Measurements from ENCODE around the gene RIPOR1.

The RIPOR1 gene

GRCh38 chr16:67537270-67537635 lies 8.6 kb downstream of the RIPOR1 start:
- Histone ChIP-seq H3K36me3 (ENCODE audit: low read length) (no peaks in the 10 kb centered on the region), H3F3A (ENCODE audit: insufficient read depth) (peaks cover 5% of the 10 kb centered on the region; the same call in 1 of the 2 replicates), H3K9ac (ENCODE audit: low read length) (peak overlapping the region; percentile 60), H3K9me3 (ENCODE audit: insufficient read depth, low read length) (no peaks in the 10 kb centered on the region), H3K27me3 (ENCODE audit: low read length) (no peaks in the 10 kb centered on the region), H3K27ac (ENCODE audit: low read depth, low read length) (no peak overlapping the region), H3K4me2 (ENCODE audit: low read depth, low read length, poor library complexity, severe bottlenecking) (peak overlapping the region; percentile 79), H3K79me2 (ENCODE audit: insufficient read depth, low read length) (no peaks in the 10 kb centered on the region), H2AFZ (ENCODE audit: low read depth, low read length, severe bottlenecking) (peak overlapping the region; percentile 77), H3K9me2 (replicated peaks; ENCODE audit: insufficient read depth, low read length) (no peaks in the 10 kb centered on the region), H4K20me1 (ENCODE audit: low read depth, low read length) (no peaks in the 10 kb centered on the region), H3K4me3 (ENCODE audit: insufficient read depth, low read length, poor library complexity, severe bottlenecking) (peak overlapping the region; percentile 61)
- TF ChIP-seq, protein P1, sequence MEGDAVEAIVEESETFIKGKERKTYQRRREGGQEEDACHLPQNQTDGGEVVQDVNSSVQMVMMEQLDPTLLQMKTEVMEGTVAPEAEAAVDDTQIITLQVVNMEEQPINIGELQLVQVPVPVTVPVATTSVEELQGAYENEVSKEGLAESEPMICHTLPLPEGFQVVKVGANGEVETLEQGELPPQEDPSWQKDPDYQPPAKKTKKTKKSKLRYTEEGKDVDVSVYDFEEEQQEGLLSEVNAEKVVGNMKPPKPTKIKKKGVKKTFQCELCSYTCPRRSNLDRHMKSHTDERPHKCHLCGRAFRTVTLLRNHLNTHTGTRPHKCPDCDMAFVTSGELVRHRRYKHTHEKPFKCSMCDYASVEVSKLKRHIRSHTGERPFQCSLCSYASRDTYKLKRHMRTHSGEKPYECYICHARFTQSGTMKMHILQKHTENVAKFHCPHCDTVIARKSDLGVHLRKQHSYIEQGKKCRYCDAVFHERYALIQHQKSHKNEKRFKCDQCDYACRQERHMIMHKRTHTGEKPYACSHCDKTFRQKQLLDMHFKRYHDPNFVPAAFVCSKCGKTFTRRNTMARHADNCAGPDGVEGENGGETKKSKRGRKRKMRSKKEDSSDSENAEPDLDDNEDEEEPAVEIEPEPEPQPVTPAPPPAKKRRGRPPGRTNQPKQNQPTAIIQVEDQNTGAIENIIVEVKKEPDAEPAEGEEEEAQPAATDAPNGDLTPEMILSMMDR (IDR thresholded peaks at IDR 0.05; ENCODE audit: insufficient read depth, low read length, poor library complexity, severe bottlenecking) = no peak
- TF ChIP-seq EZH2phosphoT487 (conservative IDR thresholded peaks at IDR 0.05; ENCODE audit: low read length) = no peak

DNA sequence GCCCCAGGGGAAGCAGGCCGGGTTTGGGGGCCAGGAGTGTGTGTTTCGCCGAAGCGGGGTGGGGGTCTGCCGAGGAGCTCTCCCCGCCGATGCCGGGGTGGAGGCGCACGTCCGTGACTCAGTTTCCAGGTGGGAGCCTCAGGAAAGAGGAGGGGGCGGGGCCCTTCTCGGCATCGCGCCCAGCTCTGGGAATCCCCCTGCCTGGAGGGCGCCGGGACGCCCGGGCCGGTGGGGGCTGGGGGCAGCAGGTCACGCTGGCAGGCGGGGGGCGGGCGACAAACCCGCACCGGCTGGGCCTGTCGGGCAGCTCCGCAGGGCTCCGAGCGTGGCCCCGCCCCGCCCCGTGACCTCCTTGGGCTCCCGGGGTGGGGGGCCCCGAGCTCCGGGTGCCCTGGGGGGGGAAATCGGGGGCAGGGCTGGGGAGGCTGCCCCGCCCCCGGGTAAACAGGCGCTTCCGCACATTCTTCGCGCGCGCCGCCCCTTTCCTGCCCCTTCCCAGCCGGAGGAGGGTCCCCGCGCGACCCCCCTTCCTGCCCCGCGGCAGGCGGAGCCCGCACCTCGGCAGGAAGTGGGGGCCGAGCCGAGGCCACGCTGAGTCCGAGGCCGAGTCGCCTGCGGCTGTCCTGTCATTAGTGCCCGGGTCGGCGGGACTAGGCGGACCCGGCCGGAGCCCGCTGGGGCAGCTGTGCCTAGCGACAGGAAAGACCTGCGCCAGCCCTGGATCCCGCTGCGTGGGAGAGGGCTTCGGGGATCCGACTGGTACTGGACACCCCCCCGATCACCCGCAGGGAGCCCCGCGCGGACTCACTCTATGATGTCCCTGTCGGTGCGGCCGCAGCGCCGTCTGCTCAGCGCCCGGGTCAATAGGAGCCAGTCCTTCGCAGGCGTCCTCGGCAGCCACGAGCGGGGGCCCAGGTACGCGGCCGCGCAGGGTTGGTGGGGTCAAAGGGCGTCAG lies 9.3 kb downstream of the RIPOR1 start:
- H3K4me3 ChIP-seq (ENCODE audit: insufficient read depth, low read length, poor library complexity, severe bottlenecking) = peak overlapping the region; percentile 61
- H4K20me1 ChIP-seq (ENCODE audit: low read depth, low read length) = no peaks in the 10 kb centered on the region
- H3K27me3 ChIP-seq (ENCODE audit: low read length) = no peaks in the 10 kb centered on the region
- TF ChIP-seq EZH2phosphoT487 (conservative IDR thresholded peaks at IDR 0.05; ENCODE audit: low read length) = 0 out of 2 replicates have a peak, but pooled peaks have one; percentile 18
- TF ChIP-seq, protein P1 (IDR thresholded peaks at IDR 0.05; ENCODE audit: insufficient read depth, low read length, poor library complexity, severe bottlenecking) = no peak
- no peak overlapping the region for H3K27ac ChIP-seq (ENCODE audit: low read depth, low read length)
- peak overlapping the region; percentile 77 for H2AFZ ChIP-seq (ENCODE audit: low read depth, low read length, severe bottlenecking)
- no peaks in the 10 kb centered on the region for H3K9me3 ChIP-seq (ENCODE audit: insufficient read depth, low read length)
- H3K79me2 ChIP-seq (ENCODE audit: insufficient read depth, low read length) = no peaks in the 10 kb centered on the region
- H3K4me2 ChIP-seq (ENCODE audit: low read depth, low read length, poor library complexity, severe bottlenecking) = peak overlapping the region; percentile 79
- H3K9ac ChIP-seq (ENCODE audit: low read length) = peak overlapping the region; percentile 60
- peaks cover 5% of the 10 kb centered on the region; the same call in 1 of the 2 replicates for H3F3A ChIP-seq (ENCODE audit: insufficient read depth)
- H3K36me3 ChIP-seq (ENCODE audit: low read length) = no peaks in the 10 kb centered on the region
- H3K9me2 ChIP-seq (replicated peaks; ENCODE audit: insufficient read depth, low read length) = no peaks in the 10 kb centered on the region

- peak overlapping the region; percentile 79 for H3K4me2 ChIP-seq (ENCODE audit: low read depth, low read length, poor library complexity, severe bottlenecking)
- H3K9me3 ChIP-seq (ENCODE audit: insufficient read depth, low read length) = no peaks in the 10 kb centered on the region
- no peak overlapping the region for H3K27ac ChIP-seq (ENCODE audit: low read depth, low read length)
- no peaks in the 10 kb centered on the region for H3K36me3 ChIP-seq (ENCODE audit: low read length)
- H3F3A ChIP-seq (ENCODE audit: insufficient read depth) = peaks cover 5% of the 10 kb centered on the region; the same call in 1 of the 2 replicates
- no peak for TF ChIP-seq EZH2phosphoT487 (conservative IDR thresholded peaks at IDR 0.05; ENCODE audit: low read length)
- TF ChIP-seq, protein P1 (IDR thresholded peaks at IDR 0.05; ENCODE audit: insufficient read depth, low read length, poor library complexity, severe bottlenecking) = no peak
- H4K20me1 ChIP-seq (ENCODE audit: low read depth, low read length) = no peaks in the 10 kb centered on the region
- H3K9ac ChIP-seq (ENCODE audit: low read length) = no peak overlapping the region
- H3K4me3 ChIP-seq (ENCODE audit: insufficient read depth, low read length, poor library complexity, severe bottlenecking) = no peak overlapping the region
- no peak overlapping the region for H2AFZ ChIP-seq (ENCODE audit: low read depth, low read length, severe bottlenecking)
- H3K27me3 ChIP-seq (ENCODE audit: low read length) = no peaks in the 10 kb centered on the region
- no peaks in the 10 kb centered on the region for H3K9me2 ChIP-seq (replicated peaks; ENCODE audit: insufficient read depth, low read length)
- no peaks in the 10 kb centered on the region for H3K79me2 ChIP-seq (ENCODE audit: insufficient read depth, low read length)
These were observed 10.1 kb downstream of the RIPOR1 start for GRCh38 chr16:67538666-67539101.

All from SU-DHL-6 (cell line).